SK-N-SH (cell line): ENCODE data around the gene CDH7. TPM values are rescaled to one million over a fixed set of nuclear protein-coding genes. Genes with fewer than 3 reads are reported as not detected.

Experiments
- CTCF ChIA-PET: fragments of 300-600, 350-600 bp; formaldehyde crosslinking; extraction: SDS; loops from one replicate; lab custom pipeline; 2021; lab: Yijun Ruan, JAX
- POLR2A ChIA-PET: fragments of 350-600 bp; sonication (Branson Sonifier 250); formaldehyde crosslinking; extraction: SDS; loops from one replicate; lab custom pipeline; 2020; ENCODE audit warnings: antibody characterized with exemption, inconsistent platforms; lab: Yijun Ruan, JAX
- DNase-seq: peaks from one replicate; pipeline ENCODE4 v3.0.0; 2012
- H2AFZ ChIP-seq: fragments of 200-600 bp; sonication (generic); 2 replicates; pipeline ENCODE4 v1.8.1; 2016; ENCODE audit warnings: antibody characterized with exemption, mild to moderate bottlenecking, low read depth
- H3F3A ChIP-seq: fragments of 200-600 bp; sonication (generic); replicated peaks from 2 replicates; pipeline ENCODE3; 2016; ENCODE audit warnings: antibody characterized with exemption, mild to moderate bottlenecking; ENCODE audit not compliant: insufficient read depth
- H3K27ac ChIP-seq, 2 experiments: fragments of 200-500 bp in 1 of 2; fragments of 200-600 bp in 1 of 2; sonication (Bioruptor generic) in 1 of 2; sonication (generic), shearing (Covaris generic) in 1 of 2; 2 replicates each; pipeline versions ENCODE4 v1.5.1 to v1.6.1; 2014 to 2016; ENCODE audit warnings: low read depth in 2 of 2, inconsistent platforms in 1 of 2, low read length in 1 of 2, mild to moderate bottlenecking in 1 of 2, mixed read lengths in 1 of 2
- H3K27me3 ChIP-seq: fragments of 200-600 bp; sonication (generic), shearing (Covaris generic); 2 replicates; pipeline ENCODE4 v1.6.1; 2016; ENCODE audit warnings: mixed run types; ENCODE audit not compliant: insufficient read depth
- H3K36me3 ChIP-seq, 2 experiments: fragments of 200-500 bp in 1 of 2; fragments of 200-600 bp in 1 of 2; sonication (Bioruptor generic) in 1 of 2; sonication (generic) in 1 of 2; replicated peaks in 1 of 2; 2 replicates each; pipeline versions ENCODE3 to v1.5.1; 2014 to 2016; ENCODE audit warnings: low read length in 1 of 2, mild to moderate bottlenecking in 1 of 2; ENCODE audit not compliant: insufficient read depth in 2 of 2, control insufficient read depth in 1 of 2
- H3K4me1 ChIP-seq, 2 experiments: fragments of 200-500 bp in 1 of 2; fragments of 200-600 bp in 1 of 2; sonication (Bioruptor generic) in 1 of 2; sonication (generic), shearing (Covaris generic) in 1 of 2; 2 replicates each; pipeline versions ENCODE4 v1.5.1 to v1.6.1; 2014 to 2016; ENCODE audit warnings: low read depth in 1 of 2, low read length in 1 of 2, mixed run types in 1 of 2; ENCODE audit not compliant: insufficient read depth in 2 of 2, control insufficient read depth in 1 of 2
- H3K4me2 ChIP-seq: fragments of 200-600 bp; sonication (generic), shearing (Covaris generic); 2 replicates; pipeline ENCODE4 v1.6.1; 2017; ENCODE audit warnings: mixed run types
- H3K4me3 ChIP-seq, 2 experiments: fragments of 200-500 bp in 1 of 2; fragments of 200-600 bp in 1 of 2; sonication (Bioruptor generic) in 1 of 2; sonication (generic), shearing (Covaris generic) in 1 of 2; 2 replicates each; pipeline versions ENCODE4 v1.5.1 to v1.8.1; 2014 to 2016; ENCODE audit warnings: low read depth in 2 of 2, inconsistent platforms in 1 of 2, low read length in 1 of 2, mild to moderate bottlenecking in 1 of 2, mixed read lengths in 1 of 2, moderate library complexity in 1 of 2
- H3K79me2 ChIP-seq: fragments of 200-600 bp; sonication (generic); 2 replicates; pipeline ENCODE4 v1.8.1; 2017; ENCODE audit warnings: mild to moderate bottlenecking; ENCODE audit not compliant: insufficient read depth
- H3K9ac ChIP-seq: fragments of 200-600 bp; sonication (generic); 2 replicates; pipeline ENCODE4 v1.6.1; 2017; ENCODE audit warnings: mixed run types
- H3K9me2 ChIP-seq: fragments of 200-600 bp; sonication (generic); 2 replicates; pipeline ENCODE4 v1.6.1; 2017; ENCODE audit warnings: mixed run types
- H3K9me3 ChIP-seq: fragments of 200-600 bp; sonication (generic); 2 replicates; pipeline ENCODE4 v1.6.1; 2017; ENCODE audit warnings: mixed run types, mild to moderate bottlenecking, moderate library complexity
- H4K20me1 ChIP-seq: fragments of 200-600 bp; sonication (generic); 2 replicates; pipeline ENCODE4 v1.6.1; 2017; ENCODE audit warnings: mild to moderate bottlenecking, mixed run types; ENCODE audit not compliant: insufficient read depth
- CHD2 ChIP-seq: fragments of 150-350 bp; IDR thresholded peaks from 2 replicates; pipeline ENCODE4 v1.6.1; 2018; ENCODE audit warnings: low read length; ENCODE audit not compliant: partially characterized antibody
- ELF1 ChIP-seq: IDR thresholded peaks from 2 replicates; pipeline ENCODE4 v1.4.0; 2012
- EP300 ChIP-seq, 2 experiments: IDR thresholded peaks; 2 replicates each; pipeline versions ENCODE4 v1.4.0 to v1.6.1; 2012; ENCODE audit warnings: borderline replicate concordance in 1 of 2, low read depth in 1 of 2, low read length in 1 of 2
- FOSL2 ChIP-seq: IDR thresholded peaks from 2 replicates; pipeline ENCODE4 v1.4.0; 2012; ENCODE audit warnings: low read depth, mild to moderate bottlenecking, moderate library complexity, borderline replicate concordance
- FOXJ3 ChIP-seq: sonication (generic); formaldehyde crosslinking; IDR thresholded peaks from 2 replicates; pipeline ENCODE4 v1.5.1; 2020; ENCODE audit warnings: mild to moderate bottlenecking, missing genetic modification reagents
- FOXM1 ChIP-seq: IDR thresholded peaks from 2 replicates; pipeline ENCODE4 v1.4.0; 2012; ENCODE audit warnings: low read depth, mild to moderate bottlenecking
- GABPA ChIP-seq: IDR thresholded peaks from 2 replicates; pipeline ENCODE4 v1.4.0; 2012; ENCODE audit warnings: low read depth, mild to moderate bottlenecking
- JUND ChIP-seq: IDR thresholded peaks from 2 replicates; pipeline ENCODE4 v1.4.0; 2012
- PBX3 ChIP-seq: IDR thresholded peaks from 2 replicates; pipeline ENCODE4; 2012
- POLR2AphosphoS5 ChIP-seq: IDR thresholded peaks from 2 replicates; pipeline ENCODE4 v1.6.1; 2012; ENCODE audit warnings: low read depth, low read length
- RCOR1 ChIP-seq: fragments of 150-350 bp; IDR thresholded peaks from 2 replicates; pipeline ENCODE4 v1.6.1; 2017; ENCODE audit warnings: antibody characterized with exemption, low read length
- REST ChIP-seq: IDR thresholded peaks from 2 replicates; pipeline ENCODE4 v1.6.1; 2012; ENCODE audit warnings: mild to moderate bottlenecking, low read depth, low read length, moderate library complexity
- RFX5 ChIP-seq: IDR thresholded peaks from 2 replicates; pipeline ENCODE4 v1.6.1; 2012; ENCODE audit warnings: mild to moderate bottlenecking, improper control_type of control experiment, low read length
- SIN3A ChIP-seq: IDR thresholded peaks from 2 replicates; pipeline ENCODE4 v1.6.1; 2012; ENCODE audit warnings: low read depth, mild to moderate bottlenecking, low read length, moderate library complexity, borderline replicate concordance
- TAF1 ChIP-seq: IDR thresholded peaks from 2 replicates; pipeline ENCODE4 v1.6.1; 2012; ENCODE audit warnings: low read depth, mild to moderate bottlenecking, low read length, moderate library complexity, borderline replicate concordance
- TCF12 ChIP-seq: IDR thresholded peaks from 2 replicates; pipeline ENCODE4 v1.4.0; 2012
- WGBS: methylation state at CpG from one replicate; pipeline ENCODE4 v1.1.6; 2017; ENCODE audit warnings: low lambda C conversion rate; 5-methylcytosine and 5-hydroxymethylcytosine counted together
- polyA plus RNA-seq, 3 experiments: library from polyadenylated mRNA; depleted of rRNA; stranded (reverse); fragments of >200 nt; gene quantifications; 2 replicates each; pipeline ENCODE4 v1.2.3, GENCODE V29; 2012
- TF ChIP-seq, protein P1 (sequence below): IDR thresholded peaks from 2 replicates; pipeline ENCODE4 v1.4.0; 2012; ENCODE audit warnings: low read depth, borderline replicate concordance

CDH7 gene
- polyA plus RNA-seq, 1 of the 3 experiments (the other 2 are of a cell fraction): not detected

- Histone ChIP-seq H3F3A (no peaks in the 10 kb centered on the region), H3K9me2 (no peaks in the 10 kb centered on the region), H3K4me1 (no peaks in the 10 kb centered on the region), H3K79me2 (no peaks in the 10 kb centered on the region), H3K27ac (no peak overlapping the region), H3K9ac (no peak overlapping the region), H3K9me3 (no peaks in the 10 kb centered on the region), H2AFZ (no peak overlapping the region)
- ChIA-PET POLR2A (no interaction called here), CTCF (interaction anchor here (0.6 to 0.9 kb wide), 2 partner anchors 49 to 193 kb away, joined by 3 read pairs; no protein-coding TSS in a partner anchor)
- no peak for DNase-seq
- no peak for TF ChIP-seq RCOR1
- TF ChIP-seq ELF1: no peak
- no peak for TF ChIP-seq FOXJ3 (CRISPR knock-in tag)
- TF ChIP-seq GABPA: no peak
- no peak for TF ChIP-seq CHD2
- TF ChIP-seq PBX3: no peak
- no peak for TF ChIP-seq EP300 (IDR thresholded peaks at IDR 0.05; ENCODE audit: borderline replicate concordance in 1 of 2, low read depth in 1 of 2, low read length in 1 of 2)
- no peak for TF ChIP-seq JUND
- TF ChIP-seq SIN3A: no peak
- TF ChIP-seq REST: no peak
- no peak for TF ChIP-seq FOXM1
- no peak for TF ChIP-seq RFX5
- TF ChIP-seq POLR2AphosphoS5: no peak
- TF ChIP-seq TCF12: no peak
- TF ChIP-seq, protein P1, sequence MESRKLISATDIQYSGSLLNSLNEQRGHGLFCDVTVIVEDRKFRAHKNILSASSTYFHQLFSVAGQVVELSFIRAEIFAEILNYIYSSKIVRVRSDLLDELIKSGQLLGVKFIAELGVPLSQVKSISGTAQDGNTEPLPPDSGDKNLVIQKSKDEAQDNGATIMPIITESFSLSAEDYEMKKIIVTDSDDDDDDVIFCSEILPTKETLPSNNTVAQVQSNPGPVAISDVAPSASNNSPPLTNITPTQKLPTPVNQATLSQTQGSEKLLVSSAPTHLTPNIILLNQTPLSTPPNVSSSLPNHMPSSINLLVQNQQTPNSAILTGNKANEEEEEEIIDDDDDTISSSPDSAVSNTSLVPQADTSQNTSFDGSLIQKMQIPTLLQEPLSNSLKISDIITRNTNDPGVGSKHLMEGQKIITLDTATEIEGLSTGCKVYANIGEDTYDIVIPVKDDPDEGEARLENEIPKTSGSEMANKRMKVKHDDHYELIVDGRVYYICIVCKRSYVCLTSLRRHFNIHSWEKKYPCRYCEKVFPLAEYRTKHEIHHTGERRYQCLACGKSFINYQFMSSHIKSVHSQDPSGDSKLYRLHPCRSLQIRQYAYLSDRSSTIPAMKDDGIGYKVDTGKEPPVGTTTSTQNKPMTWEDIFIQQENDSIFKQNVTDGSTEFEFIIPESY: no peak
- no peak for TF ChIP-seq FOSL2
- TF ChIP-seq TAF1: no peak
- TF ChIP-seq, all 33 proteins: peak for 0
- WGBS: 50% methylated on average over 3 of the region's 3 CpGs
- Histone ChIP-seq H3K4me3 (no peak overlapping the region), H4K20me1 (no peaks in the 10 kb centered on the region), H3K4me2 (no peak overlapping the region), H3K27me3 (no peaks in the 10 kb centered on the region), H3K36me3 (no peaks in the 10 kb centered on the region)
Observed at GRCh38 chr18:65919018-65919417, 168.2 kb downstream of the CDH7 start.
